PC-9 (cell line): ENCODE data around the gene KCNG4.
"Not testable (repeated sequence)": the region's sequence is repeated elsewhere in the genome, so short reads cannot be mapped to it uniquely, and the experiment has no call there.

ENCODE experiments used
- EZH2 ChIP-seq: fragments of 200-600 bp; sonication (generic); IDR thresholded peaks from 2 replicates; pipeline ENCODE4 v1.8.0; 2017; ENCODE audit warnings: antibody characterized with exemption, low read depth
- TF ChIP-seq, protein P1 (sequence below): fragments of 200-600 bp; sonication (generic); conservative IDR thresholded peaks from 2 replicates; pipeline ENCODE4 v1.6.1; 2017; ENCODE audit warnings: mixed run types, antibody characterized with exemption, mild to moderate bottlenecking, moderate library complexity

DNA sequence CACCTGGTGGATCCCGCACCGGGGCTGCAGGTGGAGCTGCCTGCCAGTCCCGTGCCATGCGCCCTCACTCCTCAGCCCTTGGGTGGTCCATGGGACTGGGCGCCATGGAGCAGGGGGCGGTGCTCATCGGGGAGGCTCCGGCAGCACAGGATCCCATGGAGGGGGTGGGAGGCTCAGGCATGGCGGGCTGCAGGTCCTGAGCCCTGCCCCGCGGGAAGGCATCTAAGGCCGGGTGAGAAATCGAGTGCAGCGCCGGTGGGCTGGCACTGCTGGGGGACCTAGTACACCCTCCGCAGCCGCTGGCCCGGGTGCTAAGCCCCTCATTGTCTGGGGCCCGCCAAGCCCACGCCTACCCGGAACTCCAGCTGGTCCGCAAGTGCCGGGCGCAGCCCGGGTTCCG lies 35.3 kb downstream of the KCNG4 start:
- TF ChIP-seq, protein P1, sequence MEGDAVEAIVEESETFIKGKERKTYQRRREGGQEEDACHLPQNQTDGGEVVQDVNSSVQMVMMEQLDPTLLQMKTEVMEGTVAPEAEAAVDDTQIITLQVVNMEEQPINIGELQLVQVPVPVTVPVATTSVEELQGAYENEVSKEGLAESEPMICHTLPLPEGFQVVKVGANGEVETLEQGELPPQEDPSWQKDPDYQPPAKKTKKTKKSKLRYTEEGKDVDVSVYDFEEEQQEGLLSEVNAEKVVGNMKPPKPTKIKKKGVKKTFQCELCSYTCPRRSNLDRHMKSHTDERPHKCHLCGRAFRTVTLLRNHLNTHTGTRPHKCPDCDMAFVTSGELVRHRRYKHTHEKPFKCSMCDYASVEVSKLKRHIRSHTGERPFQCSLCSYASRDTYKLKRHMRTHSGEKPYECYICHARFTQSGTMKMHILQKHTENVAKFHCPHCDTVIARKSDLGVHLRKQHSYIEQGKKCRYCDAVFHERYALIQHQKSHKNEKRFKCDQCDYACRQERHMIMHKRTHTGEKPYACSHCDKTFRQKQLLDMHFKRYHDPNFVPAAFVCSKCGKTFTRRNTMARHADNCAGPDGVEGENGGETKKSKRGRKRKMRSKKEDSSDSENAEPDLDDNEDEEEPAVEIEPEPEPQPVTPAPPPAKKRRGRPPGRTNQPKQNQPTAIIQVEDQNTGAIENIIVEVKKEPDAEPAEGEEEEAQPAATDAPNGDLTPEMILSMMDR = not testable (repeated sequence)
- TF ChIP-seq EZH2 = not testable (repeated sequence)
